Sciatic nerve (tissue), 2 donors: ENCODE results near the gene TTC6. TPM values are rescaled to one million over a fixed set of nuclear protein-coding genes. Genes with fewer than 3 reads are reported as not detected.
"Not testable (repeated sequence)": the region's sequence is repeated elsewhere in the genome, so short reads cannot be mapped to it uniquely, and the experiment has no call there.

ENCODE experiments used
- ATAC-seq: fragments of 200-7000 bp; cut with Tn5 transposase; one replicate; pipeline ENCODE4 v1.9.1; 2020; ENCODE audit warnings: mild to moderate bottlenecking, moderate library complexity
- DNase-seq: peaks from one replicate; pipeline ENCODE4 v3.0.0-alpha.2; 2020; ENCODE audit warnings: low spot score
- intact Hi-C: fragments of 100-400 bp; cut with DNase I; formaldehyde crosslinking; loops from one replicate; pipeline ENCODE4 v1.14.2; 2022
- total RNA-seq: library from RNA; stranded (reverse); fragmentation: NEBNext Ultra II Directional; extraction: Animal tissue kit (Norgen Biotek cat#: 25700); gene quantifications from one replicate; pipeline ENCODE4 v1.2.1, GENCODE V29; 2021
- donor health status: DM: no; HTN: no; CAD: no.
- donor health status: DM: no; HTN: no; CAD: no.

TTC6 gene, protein sequence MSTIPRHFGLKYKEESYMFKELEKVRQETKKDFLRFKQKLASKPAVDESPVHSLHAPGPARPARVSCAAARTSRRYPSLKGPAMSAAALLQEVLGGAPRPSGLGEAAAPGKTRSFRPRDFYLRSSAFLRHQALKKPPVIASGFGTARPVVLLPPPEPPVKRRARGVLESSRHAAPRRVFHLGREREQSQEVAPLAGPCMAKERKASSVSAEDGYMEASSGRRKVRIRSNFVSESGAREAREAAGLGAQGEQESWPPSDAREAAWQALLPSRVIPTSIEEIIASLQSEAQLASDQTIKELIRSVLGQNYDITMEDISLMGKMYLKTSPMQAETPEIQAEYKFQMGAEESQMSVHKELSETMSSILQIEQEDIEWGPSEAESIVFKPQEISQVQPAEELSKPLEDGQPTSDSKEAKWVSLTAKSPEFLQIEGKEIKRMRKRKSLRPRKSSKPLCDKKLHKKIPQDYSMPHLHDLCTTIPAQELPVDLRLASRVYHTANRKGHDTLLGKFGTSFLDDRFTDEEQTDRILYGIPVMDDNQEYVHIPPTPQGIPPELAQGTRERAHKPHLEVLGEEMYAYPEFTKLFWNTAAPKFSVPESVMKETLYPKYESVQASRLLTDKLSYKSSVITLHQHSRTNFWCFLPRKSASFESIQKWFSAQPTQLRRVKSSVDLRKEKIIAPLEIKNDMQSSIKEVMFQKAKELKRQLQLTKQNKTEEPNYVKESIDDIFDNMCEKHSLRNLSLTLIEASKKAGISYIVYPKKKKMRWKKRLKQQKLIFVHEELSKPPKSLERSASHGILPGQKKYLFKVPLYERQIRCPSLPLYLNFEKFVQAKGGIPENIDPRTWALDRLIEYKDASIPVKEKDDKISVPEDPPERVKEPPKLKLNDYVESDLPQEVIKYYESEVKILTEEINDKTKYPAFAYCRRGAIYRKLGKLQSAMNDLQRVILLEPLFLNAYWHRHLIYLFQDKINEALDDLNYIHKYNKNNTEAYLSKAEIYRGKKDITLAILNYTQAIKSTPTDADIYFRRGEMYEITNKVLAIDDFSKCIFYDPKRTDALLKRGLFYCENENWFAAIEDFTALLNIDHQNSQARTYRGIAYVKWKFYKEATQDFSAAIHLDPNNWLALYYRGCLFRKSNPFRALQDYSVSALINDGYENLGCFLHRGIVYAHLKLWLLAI (N-terminal part only)
- total RNA-seq = not detected

DNA sequence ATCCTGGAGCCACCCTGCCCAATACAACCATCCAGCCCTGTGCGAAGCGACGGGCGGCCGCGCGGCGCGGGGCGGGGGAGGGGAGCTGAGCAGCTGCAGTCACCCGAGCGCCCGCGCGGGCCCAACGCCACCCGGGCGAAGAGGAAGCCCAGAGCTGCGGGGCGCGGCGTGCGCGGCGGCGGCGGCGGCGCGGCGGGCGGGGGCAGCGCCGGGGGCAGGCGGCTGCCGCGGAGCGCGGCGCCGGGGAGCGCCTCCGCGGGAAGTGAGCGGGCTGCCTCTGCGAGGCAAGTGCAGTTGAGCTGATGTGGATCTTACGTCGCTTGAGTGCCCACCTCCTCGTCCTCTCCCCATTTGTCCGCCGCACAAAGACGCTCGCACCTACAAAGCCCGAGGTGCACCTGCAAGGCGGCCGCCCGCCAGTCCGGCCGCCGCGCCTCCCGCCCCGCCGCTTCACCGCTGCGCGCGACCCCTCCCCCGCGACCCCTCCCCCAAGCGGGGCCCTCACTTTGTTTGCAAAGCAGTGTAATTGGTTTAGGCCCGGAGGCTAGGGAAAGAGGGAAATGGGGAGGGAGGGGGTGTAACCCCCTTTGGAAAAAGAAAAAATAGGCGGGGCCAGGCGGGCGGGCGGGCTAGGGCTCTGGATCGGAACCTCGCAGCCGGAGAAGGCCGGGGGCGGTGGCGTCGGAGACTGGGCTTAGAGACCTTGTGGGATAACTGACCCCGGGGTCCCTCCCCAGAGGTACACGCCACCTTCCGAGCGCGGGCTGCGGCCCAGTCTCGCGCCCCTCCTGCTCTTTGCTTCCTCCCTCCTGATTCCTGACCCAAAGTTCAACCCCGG, at the start of gene TTC6, which contains the start of gene FOXA1:
TTC6 (plus strand) TSS at position 659 of the 838 bp plus-strand sequence. CDS start 26,436 bp downstream, outside the sequence.
FOXA1 (minus strand) TSS at position 279 of the 838 bp plus-strand sequence; CDS start at position 2, 277 bp downstream.
- intact Hi-C loops = no loop called here
- DNase-seq = peak; percentile 56
- no peak for ATAC-seq

DNA sequence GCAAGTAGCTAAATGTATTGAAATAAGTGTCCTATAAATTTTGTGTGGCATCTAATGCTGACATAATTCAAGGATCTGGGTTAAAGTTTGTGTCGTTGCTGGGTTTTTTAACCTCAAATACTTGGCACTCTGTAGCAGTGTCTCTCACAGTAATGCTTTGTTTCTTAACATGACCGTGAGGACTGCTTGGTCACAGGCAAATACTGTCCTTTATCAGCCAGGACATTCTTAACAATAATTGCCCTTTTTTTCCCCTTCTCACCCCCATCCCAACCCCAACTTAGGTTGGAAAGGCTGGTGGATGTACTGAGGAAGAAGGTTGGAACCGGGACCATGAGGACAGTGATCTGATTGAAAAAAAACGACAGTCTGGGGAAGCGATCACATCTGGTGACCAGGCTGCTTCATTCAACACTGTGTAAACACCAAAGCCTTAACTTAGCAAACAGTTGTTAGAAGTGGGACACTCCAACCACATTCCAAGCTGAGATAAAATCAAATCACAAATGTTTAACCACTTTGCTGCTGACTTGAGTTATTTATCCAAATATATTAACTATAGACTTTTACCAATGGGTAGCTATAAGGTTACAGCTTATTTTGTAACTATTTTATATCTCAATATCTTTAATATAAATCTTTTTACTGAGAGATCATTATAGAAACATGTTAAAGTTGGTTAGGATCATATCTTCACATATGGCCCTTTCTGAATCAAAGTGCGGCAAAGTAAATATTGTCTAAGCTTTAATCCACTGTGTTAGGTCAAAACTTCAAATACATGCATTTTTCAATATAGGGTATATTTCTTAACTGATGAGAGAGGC, 48.6 kb upstream of the TTC6 start:
- peak; percentile 46 for ATAC-seq
- intact Hi-C loops = no loop called here
- DNase-seq = no peak

DNA sequence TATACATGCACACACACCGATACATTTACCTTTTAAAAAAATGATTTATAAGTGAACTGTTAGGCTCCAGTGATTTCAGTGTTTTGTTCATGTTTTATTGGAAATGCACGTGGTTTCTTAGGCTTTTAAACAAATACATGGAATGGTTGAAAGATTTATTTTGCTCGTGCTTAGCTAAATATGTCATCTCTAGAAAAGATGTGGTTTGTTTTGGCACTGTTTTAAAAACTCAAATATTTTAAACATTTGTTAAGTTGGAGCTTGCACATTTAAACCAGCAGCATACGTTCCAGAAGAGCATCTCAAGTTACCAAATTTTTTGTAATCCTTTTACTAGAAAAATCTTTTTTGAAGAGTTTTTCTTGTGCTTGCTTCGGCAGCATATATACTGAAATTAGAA, 44.9 kb upstream of the TTC6 start:
- ATAC-seq (no peak), DNase-seq (no peak)
- intact Hi-C loops = no loop called here

DNA sequence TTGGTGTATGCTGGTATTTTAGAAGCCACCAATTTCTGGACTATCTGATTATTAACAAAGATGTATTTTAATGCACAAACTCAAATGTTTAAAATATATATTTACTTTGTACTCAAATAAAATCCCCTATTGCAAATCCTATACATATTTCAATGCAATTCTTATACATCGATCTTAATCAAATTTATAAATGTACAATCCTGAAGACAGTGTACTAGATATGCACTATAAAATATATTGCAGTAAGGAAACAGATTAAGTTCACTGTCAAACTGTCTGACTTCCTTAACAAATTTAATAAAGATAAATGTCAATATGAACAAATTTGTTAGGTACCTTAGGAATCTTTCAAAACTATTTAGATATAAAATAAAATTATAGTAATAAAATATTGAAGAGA, 44.3 kb upstream of the TTC6 start:
- intact Hi-C loops = no loop called here
- no peak for DNase-seq
- ATAC-seq = no peak

DNA sequence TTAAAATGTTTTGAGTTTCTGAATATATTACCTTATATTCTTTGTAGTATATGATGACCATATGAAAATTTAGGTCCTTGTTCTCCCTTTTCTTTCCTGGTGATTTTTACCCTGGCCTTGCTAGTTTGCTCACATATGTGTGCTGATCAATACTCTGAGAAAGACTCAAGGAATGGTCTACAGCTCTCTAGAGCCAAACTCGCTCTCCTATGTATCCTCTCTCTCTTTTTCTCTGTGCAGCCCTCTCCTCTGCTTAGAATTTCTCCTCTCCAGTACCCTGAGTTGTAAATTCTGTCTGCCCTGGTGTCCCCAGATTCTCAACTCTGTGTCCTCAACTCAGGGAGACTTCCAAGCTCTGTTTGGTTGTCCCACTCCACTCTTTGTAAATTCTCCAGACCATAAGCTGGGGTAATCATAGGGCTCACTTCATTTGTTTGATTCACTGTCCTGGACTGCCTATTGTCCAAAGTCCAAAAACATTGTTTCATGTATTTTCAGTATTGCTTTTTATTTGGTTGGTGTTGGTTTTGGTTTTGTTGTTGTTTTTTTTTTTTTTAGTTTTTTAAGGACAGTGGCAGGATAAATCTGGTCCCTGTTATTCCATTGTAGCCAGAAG, 41.4 kb upstream of the TTC6 start:
- ATAC-seq = no peak

DNA sequence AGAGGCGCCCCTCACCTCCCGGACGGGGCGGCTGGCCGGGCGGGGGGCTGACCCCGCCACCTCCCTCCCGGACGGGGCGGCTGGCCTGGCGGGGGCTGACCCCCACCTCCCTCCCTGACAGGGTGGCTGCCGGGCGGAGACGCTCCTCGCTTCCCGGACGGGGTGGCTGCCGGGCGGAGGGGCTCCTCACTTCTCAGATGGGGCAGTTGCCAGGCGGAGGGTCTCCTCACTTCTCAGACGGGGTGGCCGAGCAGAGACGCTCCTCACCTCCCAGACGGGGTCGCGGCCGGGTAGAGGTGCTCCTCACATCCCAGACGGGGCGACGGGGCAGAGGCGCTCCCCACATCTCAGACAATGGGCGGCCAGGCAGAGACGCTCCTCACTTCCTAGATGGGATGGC, 39.8 kb upstream of the TTC6 start:
- intact Hi-C loops, DNase-seq, ATAC-seq: not testable (repeated sequence)

More for the DNA sequence above, 41.4 kb upstream of the TTC6 start:
- DNase-seq = no peak
- intact Hi-C loops = no loop called here

DNA sequence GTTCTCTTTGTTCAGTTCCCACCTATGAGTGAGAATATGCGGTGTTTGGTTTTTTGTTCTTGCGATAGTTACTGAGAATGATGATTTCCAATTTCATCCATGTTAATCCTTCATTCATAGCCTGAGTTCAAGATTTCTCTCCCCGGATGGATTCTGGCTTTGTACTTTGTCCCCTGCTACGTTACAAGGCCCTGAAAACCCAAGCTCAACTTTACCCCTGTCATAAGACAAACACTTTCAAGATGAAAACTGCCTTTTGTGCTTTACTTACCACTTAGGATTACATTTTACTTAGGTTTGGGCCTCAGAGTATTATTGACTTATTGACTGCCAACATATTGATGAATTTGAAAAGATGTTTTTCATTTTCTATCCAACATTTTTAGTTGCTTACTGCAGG, 36.7 kb upstream of the TTC6 start:
- intact Hi-C loops = no loop called here
- DNase-seq = no peak
- ATAC-seq = no peak

DNA sequence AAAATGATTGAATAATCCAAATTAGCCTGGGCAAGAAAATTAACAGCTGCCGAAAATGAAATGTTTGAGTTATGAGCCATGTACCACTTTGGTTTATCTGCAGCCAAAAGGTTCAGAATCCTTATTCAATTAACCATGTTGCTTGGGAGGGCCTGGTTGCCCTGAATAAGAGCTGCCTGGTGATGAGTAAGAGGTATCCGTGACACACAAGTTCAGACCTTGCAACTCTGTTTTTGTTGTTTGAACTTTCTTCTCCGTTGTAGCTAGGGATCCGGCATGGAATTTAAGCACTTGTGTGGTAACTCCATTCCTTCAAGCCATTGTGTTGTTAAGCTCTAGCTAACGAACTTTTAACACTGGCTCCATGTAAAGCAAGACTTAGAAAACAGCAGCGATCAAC, 36.0 kb upstream of the TTC6 start:
- no peak for ATAC-seq
- intact Hi-C loops = no loop called here

DNA sequence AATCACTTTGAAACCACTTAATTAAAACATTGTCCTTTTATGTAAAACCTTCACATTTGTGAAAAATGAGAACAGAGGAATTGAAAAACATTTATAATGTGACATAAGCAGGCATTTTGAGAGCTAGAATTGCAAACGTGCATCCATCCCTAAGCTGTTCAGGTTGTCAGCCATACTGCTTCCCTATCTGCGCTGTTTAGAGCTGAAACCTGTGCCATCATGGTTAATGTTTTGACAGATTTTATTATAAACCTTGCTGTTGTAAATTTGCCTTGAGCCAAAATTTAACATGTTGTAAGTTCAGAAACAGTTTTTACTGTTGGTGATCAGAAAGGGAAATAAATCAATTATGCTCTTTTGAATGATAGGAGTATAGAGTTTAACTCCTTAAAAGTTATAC, 32.2 kb upstream of the TTC6 start:
- ATAC-seq = no peak
- intact Hi-C loops = no loop called here

More for the DNA sequence above, 36.0 kb upstream of the TTC6 start:
- DNase-seq = no peak

DNA sequence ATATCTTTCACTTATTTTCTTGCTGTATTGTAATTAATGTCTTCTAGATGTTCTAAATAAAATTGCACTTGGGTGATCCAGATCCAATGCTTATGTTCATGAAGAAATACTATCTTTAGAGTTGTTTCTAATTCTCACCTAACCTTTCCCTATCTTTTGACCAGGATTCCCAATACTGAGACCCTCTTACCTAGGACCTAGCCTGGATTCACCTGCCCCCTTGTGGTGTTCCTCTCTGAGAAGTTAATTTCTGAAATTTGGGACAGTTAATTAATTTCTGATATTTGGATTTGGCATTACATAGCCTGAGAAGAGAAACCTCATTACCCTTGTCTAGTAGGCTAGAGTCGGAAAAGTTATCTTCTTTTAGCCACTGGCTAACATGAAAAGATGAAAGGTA, 29.9 kb upstream of the TTC6 start:
- ATAC-seq (no peak), DNase-seq (no peak)
- intact Hi-C loops = no loop called here

More for the DNA sequence above, 32.2 kb upstream of the TTC6 start:
- DNase-seq = no peak

DNA sequence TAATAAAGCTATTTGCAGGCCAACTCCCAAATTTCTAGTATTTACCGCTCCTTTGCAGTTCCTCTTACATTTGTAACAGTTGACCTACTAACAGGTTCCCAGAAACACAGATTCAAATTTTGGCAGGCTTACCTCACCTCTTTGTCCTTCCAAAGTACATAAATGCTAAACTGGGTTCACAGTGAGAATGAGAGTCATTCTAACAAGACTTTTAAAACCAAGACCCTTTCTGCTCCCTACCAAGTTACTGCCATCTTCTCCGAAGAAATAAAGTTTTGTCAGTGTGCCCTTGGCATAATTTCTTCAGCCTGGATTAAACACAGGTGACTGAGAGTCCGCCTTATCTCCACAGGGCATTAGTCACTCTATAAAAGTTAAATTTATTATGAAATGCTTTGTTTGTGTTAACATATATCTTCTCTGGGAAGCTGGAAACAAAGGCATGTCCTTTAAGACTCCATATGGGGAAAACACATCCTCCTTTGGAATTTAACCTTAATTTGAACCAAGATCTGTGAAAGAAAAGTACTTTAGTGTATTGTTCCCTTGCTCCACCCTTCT, 28.5 kb upstream of the TTC6 start:
- DNase-seq (no peak), ATAC-seq (no peak)
- intact Hi-C loops = no loop called here

DNA sequence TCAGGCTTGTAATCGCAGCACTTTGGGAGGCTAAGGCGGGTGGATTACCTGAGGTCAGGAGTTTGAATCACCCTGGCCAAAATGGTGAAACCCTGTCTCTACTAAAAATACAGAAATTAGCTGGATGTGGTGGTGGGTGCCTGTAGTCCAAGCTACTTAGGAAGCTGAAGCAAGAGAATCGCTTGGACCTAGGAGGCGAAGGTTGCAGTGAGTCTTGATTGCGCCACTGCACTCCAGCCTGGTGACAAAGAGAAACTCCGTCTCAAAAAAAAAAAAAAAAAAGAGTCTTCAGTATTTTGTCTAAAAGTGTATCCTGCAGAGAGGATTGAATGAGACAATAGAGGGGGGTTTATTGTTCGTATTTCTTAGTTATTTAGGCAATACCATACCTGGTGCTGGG, 25.7 kb upstream of the TTC6 start:
- ATAC-seq (no peak), DNase-seq (no peak)
- intact Hi-C loops = no loop called here

DNA sequence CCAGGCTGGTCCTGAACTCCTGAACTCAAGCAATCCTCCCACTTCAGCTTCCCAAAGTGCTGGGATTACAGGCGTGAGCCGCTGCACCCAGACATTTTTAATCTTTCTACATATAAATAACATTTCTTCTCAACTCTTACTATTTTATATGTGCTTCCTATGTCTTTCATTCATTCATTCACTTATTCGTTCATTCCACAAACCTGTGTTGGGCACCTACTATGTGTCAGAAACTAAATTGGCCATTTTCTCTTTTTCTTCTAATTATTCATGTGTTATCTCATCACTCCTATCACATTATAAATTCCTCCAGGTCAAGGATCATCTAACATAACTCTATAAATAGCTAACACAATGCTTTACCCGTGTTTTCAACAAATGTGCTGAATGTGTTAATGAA, 24.0 kb upstream of the TTC6 start:
- ATAC-seq = no peak
- intact Hi-C loops = no loop called here
- no peak for DNase-seq

DNA sequence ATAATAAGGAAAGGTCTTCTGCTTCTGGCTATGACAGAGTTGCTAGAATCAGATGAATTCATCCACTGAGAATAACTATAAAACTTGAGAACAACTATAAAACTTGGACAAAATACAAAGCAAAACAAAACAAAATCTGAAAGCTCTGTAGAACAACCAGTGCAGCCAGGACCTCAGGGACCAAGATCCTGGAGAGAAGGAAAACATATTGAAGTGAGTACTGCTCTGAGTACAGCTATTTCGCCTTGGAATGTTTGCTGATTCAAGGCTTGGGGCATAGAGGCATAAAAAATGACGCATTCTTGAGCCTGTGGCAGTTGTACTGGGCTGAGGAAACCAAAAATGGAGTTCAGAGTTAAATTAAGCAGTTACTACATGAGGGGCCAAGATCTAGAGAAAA, 22.1 kb upstream of the TTC6 start:
- DNase-seq (no peak), ATAC-seq (no peak)
- intact Hi-C loops = no loop called here

DNA sequence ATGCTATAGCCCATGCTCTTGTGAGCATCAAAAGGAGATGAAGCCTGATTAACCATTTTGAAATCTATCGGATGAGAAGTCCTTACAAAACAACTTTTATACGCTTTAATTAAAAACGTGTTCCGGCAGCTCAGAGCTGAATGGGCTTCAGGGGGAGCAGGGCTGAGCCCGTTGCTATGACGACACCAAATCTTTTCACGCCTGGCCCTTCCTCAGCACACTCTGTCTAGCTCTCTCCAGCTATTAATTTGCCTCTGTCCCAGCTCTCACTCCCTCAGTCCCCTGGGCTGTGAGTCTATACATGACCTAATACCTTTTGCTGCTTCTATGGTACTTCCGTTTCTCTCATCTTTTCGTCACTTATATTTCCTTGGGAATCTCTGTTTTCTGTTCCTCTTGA, 16.2 kb upstream of the TTC6 start:
- DNase-seq = no peak
- no peak for ATAC-seq
- intact Hi-C loops = no loop called here

DNA sequence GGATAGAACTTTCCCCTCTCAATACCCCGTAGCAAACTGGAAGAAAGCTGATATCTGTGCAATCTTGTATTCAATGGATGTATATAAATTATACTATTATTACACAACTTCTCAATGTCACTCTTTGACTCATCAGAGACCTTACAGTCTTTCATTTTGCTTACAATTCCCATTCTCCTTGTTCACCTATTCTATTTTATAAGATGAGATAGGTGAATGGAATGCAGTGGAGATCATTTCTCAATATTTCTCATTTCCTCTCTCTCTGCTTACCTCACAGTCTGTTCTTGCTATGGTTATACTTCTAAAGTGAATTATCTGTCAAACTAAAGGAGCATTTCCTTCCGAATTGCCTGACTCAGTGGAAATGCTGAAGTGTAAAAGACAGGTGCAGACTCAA, 15.3 kb upstream of the TTC6 start:
- DNase-seq (no peak), ATAC-seq (no peak)
- intact Hi-C loops = no loop called here
